ENCODE data around the gene LPAR1. TPM values are rescaled to one million over a fixed set of nuclear protein-coding genes. Genes with fewer than 3 reads are reported as not detected.

LPAR1 gene
- total and polyA plus RNA-seq, 10 of the 15 experiments (the other 5 are each of a cell fraction or from before 2014, with no cell fraction given), result 3.3 to 12.9 (median 8.4) TPM

GRCh38 chr9:110932863-110933262 is 105.4 kb downstream of the LPAR1 start (continued):
- TF ChIP-seq CUX1 (IDR thresholded peaks at IDR 0.05; ENCODE audit: insufficient replicate concordance, low read depth, low read length), result no peak
- TF ChIP-seq NFYA (IDR thresholded peaks at IDR 0.05; ENCODE audit: borderline replicate concordance, low read depth, low read length), result no peak
- TF ChIP-seq PML (IDR thresholded peaks at IDR 0.05; ENCODE audit: low read length), result no peak
- no peak for TF ChIP-seq TCF3 (IDR thresholded peaks at IDR 0.05; ENCODE audit: borderline replicate concordance, insufficient read depth, low read depth, low read length)

GRCh38 chr9:110928599-110928998 is 109.7 kb downstream of the LPAR1 start:
- no peak overlapping the region for H3K27ac ChIP-seq (ENCODE audit: control insufficient read depth, insufficient read depth)
- ChIA-PET RAD21 (ENCODE audit: unreplicated experiment) (no interaction called here), CTCF (no interaction called here), POLR2A (no interaction called here), SMC1A (ENCODE audit: uncharacterized antibody, unreplicated experiment) (interaction anchor here (0.6 to 1.2 kb wide), 5 partner anchors 10 to 175 kb away, joined by 3 to 4 read pairs (median 3); no protein-coding TSS in a partner anchor)
- no peak for DNase-seq (ENCODE audit: low read depth, low spot score)
- peaks cover 10% of the 10 kb centered on the region for H3K4me1 ChIP-seq (ENCODE audit: control insufficient read depth, insufficient read depth, low read length)
- H3K9ac ChIP-seq (ENCODE audit: control insufficient read depth, insufficient read depth, low read length), result no peak overlapping the region
- H3K4me2 ChIP-seq (ENCODE audit: control insufficient read depth, insufficient read depth), result no peak overlapping the region
- 48% methylated on average over 2 of the region's 2 CpGs for WGBS (ENCODE audit: insufficient coverage, insufficient replicate concordance, low lambda C conversion rate, missing lambda C conversion rate)
- no TSS peak for BruUV-seq (replicated peaks)
- no peak for ATAC-seq
- FAIRE-seq, result no peak
- in situ Hi-C loops (cut with MboI), result no loop called here
- H2AFZ ChIP-seq (ENCODE audit: control insufficient read depth, low read depth, low read length), result no peak overlapping the region
- no peaks in the 10 kb centered on the region for H3K79me2 ChIP-seq (ENCODE audit: control insufficient read depth, insufficient read depth, low read length)
- intact Hi-C loops (cut with micrococcal nuclease; ENCODE audit: unreplicated experiment), result no loop called here
- H4K20me1 ChIP-seq (ENCODE audit: control insufficient read depth, insufficient read depth), result no peaks in the 10 kb centered on the region
- H3K27me3 ChIP-seq (replicated peaks in 1 of 2; ENCODE audit: control insufficient read depth in 2 of 2, insufficient read depth in 2 of 2, low read length in 1 of 2), result no peaks in the 10 kb centered on the region
- no peak overlapping the region for H3K4me3 ChIP-seq
- H3K36me3 ChIP-seq (ENCODE audit: control insufficient read depth in 2 of 2, insufficient read depth in 2 of 2, low read length in 1 of 2), result no peaks in the 10 kb centered on the region
- H3K9me3 ChIP-seq (replicated peaks; ENCODE audit: control insufficient read depth, insufficient read depth, low read length), result no peaks in the 10 kb centered on the region; the same call in 1 of the 3 replicates
- TF ChIP-seq FOXK2 (IDR thresholded peaks at IDR 0.05) (no peak), EED (IDR thresholded peaks at IDR 0.05; ENCODE audit: low read depth) (no peak), MEF2B (IDR thresholded peaks at IDR 0.05; ENCODE audit: partially characterized antibody, poor library complexity, severe bottlenecking) (no peak), ESRRA (IDR thresholded peaks at IDR 0.05; ENCODE audit: low read length) (no peak), ETV6 (conservative IDR thresholded peaks at IDR 0.05 in 1 of 2, IDR thresholded peaks at IDR 0.05 in 1 of 2; ENCODE audit: borderline replicate concordance in 1 of 2, low read depth in 1 of 2) (no peak), RUNX3 (IDR thresholded peaks at IDR 0.05; ENCODE audit: low read length) (no peak), POU2F2 (IDR thresholded peaks at IDR 0.05; ENCODE audit: borderline replicate concordance, low read depth, low read length) (no peak), EP300 (IDR thresholded peaks at IDR 0.05; ENCODE audit: borderline replicate concordance in 1 of 2, control insufficient read depth in 1 of 2, low read depth in 2 of 2, low read length in 2 of 2) (no peak), RB1 (IDR thresholded peaks at IDR 0.05; ENCODE audit: borderline replicate concordance) (no peak), SREBF2 (IDR thresholded peaks at IDR 0.05; ENCODE audit: low read length) (no peak), RAD51 (IDR thresholded peaks at IDR 0.05) (no peak), ZZZ3 (IDR thresholded peaks at IDR 0.05; ENCODE audit: control insufficient read depth, insufficient read length, low read depth) (no peak)

Data from GM12878 (cell line).